ENCODE data around the gene DLGAP1.

GRCh38 chr18:3598581-3598980, 856.5 kb downstream of the DLGAP1 start:
- TF ChIP-seq EZH2 (IDR thresholded peaks at IDR 0.05): no peak
- TF ChIP-seq CTCF (IDR thresholded peaks at IDR 0.05): no peak
